Stomach smooth muscle (tissue), 2 donors: ENCODE results near the gene ROCK2.

Source experiments
- H3K27ac ChIP-seq: one replicate; pipeline ENCODE4 v1.7.0; 2013; ENCODE audit warnings: mild to moderate bottlenecking, low read length, inconsistent platforms
- H3K27me3 ChIP-seq, 2 donors: one replicate each; pipeline ENCODE4 v1.7.0; 2013; ENCODE audit warnings: low read length in 2 of 2; ENCODE audit not compliant: insufficient read depth in 2 of 2, control insufficient read depth in 1 of 2
- H3K36me3 ChIP-seq, 2 donors: one replicate each; pipeline ENCODE4 v1.7.0; 2013; ENCODE audit warnings: low read length in 2 of 2; ENCODE audit not compliant: control insufficient read depth in 2 of 2, insufficient read depth in 2 of 2
- H3K4me1 ChIP-seq: one replicate; pipeline ENCODE4 v1.7.0; 2013; ENCODE audit warnings: low read length; ENCODE audit not compliant: control insufficient read depth, insufficient read depth
- H3K4me3 ChIP-seq, 2 donors: one replicate each; pipeline ENCODE4 v1.7.0; 2013; ENCODE audit warnings: low read length in 2 of 2
- H3K9ac ChIP-seq, 2 donors: one replicate each; pipeline ENCODE4 v1.7.0; 2013; ENCODE audit warnings: low read length in 2 of 2, mild to moderate bottlenecking in 1 of 2
- H3K9me3 ChIP-seq, 2 donors: one replicate each; pipeline ENCODE4 v1.7.0; 2013; ENCODE audit warnings: low read length in 2 of 2; ENCODE audit not compliant: control insufficient read depth in 2 of 2
- donor health status: healthy.
- donor health status: Pancreatic carcinoma.

The ROCK2 gene

DNA sequence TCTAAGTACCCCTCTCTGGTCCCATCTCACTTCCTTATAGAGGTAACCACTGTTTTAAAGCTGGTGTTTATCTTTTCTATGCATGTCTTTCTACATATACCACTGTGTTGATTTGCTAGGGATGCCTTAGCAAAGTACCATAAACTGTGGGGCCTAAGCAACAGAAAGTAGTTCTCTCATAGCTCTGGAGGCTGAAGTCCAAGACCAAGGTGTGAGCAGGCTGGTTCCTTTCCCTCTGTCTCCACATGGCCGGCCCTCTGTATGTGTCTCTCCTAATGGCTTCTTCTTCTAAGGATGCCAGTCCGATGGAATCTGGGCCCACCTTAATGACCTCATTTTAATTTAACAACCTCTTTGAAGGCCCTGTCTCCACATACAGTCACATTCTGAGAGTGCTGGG, 40.8 kb upstream of the ROCK2 start:
- no peak overlapping the region for H3K4me3 ChIP-seq
- no peak overlapping the region for H3K27ac ChIP-seq
- H3K36me3 ChIP-seq = no peaks in the 10 kb centered on the region
- no peaks in the 10 kb centered on the region for H3K9me3 ChIP-seq
- no peaks in the 10 kb centered on the region for H3K27me3 ChIP-seq
- peaks cover 27% of the 10 kb centered on the region for H3K4me1 ChIP-seq
- H3K9ac ChIP-seq = no peak overlapping the region

DNA sequence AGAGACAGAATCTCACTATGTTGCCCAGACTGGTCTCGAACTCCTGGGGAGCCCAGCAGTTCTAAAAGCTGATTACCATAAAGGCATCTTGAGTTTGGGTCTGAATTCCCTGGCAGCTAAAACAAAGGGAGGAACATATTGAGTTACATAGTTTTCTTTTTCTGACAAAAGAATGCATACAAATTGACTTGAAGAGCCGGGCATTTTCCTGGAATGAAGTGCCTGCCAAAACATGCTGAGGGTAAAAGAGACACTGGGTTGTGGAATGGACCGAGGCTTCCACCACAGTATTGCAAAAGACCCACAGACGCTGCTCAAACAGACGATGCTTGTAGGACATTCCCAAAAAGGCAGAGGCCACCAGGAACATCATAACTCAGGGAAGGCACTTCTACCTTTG, 35.1 kb upstream of the ROCK2 start:
- no peaks in the 10 kb centered on the region for H3K36me3 ChIP-seq
- H3K9me3 ChIP-seq = no peaks in the 10 kb centered on the region
- H3K27me3 ChIP-seq = no peaks in the 10 kb centered on the region
- H3K4me3 ChIP-seq = no peak overlapping the region
- no peak overlapping the region for H3K9ac ChIP-seq
- H3K27ac ChIP-seq = no peak overlapping the region
- H3K4me1 ChIP-seq = peaks cover 37% of the 10 kb centered on the region

DNA sequence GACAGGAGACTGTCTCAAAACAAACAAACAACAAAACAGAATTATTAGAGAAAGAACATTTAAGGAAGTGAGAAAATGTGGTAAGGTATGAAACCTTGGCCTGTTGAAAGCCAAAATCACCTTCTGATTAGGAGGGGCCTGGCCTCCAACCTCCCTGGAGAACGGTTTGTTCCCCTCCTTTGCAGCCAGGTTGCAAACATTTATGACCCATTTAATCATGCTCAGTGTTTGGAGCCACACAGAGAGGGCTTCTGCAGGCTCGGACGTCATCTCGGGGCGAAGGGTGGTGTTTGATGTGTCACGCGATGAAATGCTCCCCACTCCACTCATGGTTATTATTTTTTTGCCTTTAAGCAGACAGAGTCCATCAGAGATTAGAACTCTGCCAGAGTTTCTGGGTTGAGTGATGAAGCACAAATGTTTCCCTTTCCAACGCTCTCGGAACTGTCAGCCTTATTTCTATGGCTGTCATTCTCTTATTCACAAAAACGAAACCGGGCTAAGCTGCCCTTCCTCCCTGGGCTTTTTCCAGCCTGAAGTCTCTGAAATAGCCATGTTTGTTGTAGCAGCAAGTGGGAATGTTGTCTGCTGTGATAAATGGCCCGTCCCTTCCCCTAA, 33.6 kb upstream of the ROCK2 start:
- peak overlapping the region; percentile 55 for H3K27ac ChIP-seq

DNA sequence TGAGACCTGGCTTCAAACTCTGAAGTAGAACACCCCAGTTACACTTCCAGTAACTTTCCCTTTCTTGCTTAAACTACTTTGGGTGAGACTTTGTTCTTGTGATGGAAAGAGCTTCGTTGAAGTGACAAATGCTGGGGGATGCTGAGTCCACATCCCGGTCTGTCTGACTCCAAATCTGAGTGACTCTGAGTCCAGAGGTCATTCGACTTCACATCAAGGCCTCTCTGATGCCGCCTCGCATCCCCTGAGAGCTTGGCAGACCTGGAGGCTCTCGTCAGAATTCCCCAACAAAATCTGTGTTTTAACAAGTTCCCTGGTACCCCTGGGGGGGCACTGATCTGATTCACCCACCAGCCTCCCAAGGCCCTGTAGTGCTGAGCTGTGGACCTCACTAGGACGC, 31.6 kb upstream of the ROCK2 start:
- Histone ChIP-seq H3K4me3 (no peak overlapping the region), H3K36me3 (no peaks in the 10 kb centered on the region), H3K9ac (no peak overlapping the region), H3K27ac (no peak overlapping the region), H3K4me1 (peaks cover 51% of the 10 kb centered on the region), H3K9me3 (no peaks in the 10 kb centered on the region), H3K27me3 (no peaks in the 10 kb centered on the region)

More for the DNA sequence above, 33.6 kb upstream of the ROCK2 start:
- H3K4me1 ChIP-seq = peaks cover 48% of the 10 kb centered on the region
- no peaks in the 10 kb centered on the region for H3K9me3 ChIP-seq
- no peaks in the 10 kb centered on the region for H3K36me3 ChIP-seq
- no peaks in the 10 kb centered on the region for H3K27me3 ChIP-seq
- peak overlapping the region in 1 of 2 donors; percentile 47 for H3K9ac ChIP-seq
- peak overlapping the region in 1 of 2 donors; percentile 40 for H3K4me3 ChIP-seq

DNA sequence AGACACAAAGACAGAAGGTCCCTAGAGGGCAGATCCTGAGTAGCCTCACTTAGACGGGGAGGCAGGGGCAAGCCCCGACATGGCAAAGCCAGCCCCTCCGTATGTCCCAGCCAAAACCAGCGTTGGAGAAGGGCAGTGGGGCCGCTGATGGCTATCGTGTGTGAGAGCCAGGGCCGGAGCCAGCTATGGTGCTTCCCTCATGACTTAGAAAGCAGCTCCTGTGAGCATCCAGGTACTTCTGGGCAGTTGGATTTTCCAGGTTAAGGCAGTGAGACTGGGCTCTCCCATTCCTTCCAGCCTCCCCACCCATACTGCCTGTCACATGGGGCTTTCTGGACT, 31.2 kb upstream of the ROCK2 start:
- Histone ChIP-seq H3K27me3 (no peaks in the 10 kb centered on the region), H3K4me1 (peaks cover 53% of the 10 kb centered on the region), H3K27ac (no peak overlapping the region), H3K4me3 (no peak overlapping the region), H3K36me3 (no peaks in the 10 kb centered on the region), H3K9ac (no peak overlapping the region), H3K9me3 (no peaks in the 10 kb centered on the region)

GRCh38 chr2:11375025-11375688, 30.7 kb upstream of the ROCK2 start:
- peak overlapping the region; percentile 58 to 69 for H3K9ac ChIP-seq
- peak overlapping the region; percentile 76 for H3K27ac ChIP-seq
- peaks cover 53% of the 10 kb centered on the region for H3K4me1 ChIP-seq
- H3K27me3 ChIP-seq = no peaks in the 10 kb centered on the region
- H3K9me3 ChIP-seq = no peaks in the 10 kb centered on the region
- H3K36me3 ChIP-seq = no peaks in the 10 kb centered on the region
- H3K4me3 ChIP-seq = peak overlapping the region; percentile 63 to 69

DNA sequence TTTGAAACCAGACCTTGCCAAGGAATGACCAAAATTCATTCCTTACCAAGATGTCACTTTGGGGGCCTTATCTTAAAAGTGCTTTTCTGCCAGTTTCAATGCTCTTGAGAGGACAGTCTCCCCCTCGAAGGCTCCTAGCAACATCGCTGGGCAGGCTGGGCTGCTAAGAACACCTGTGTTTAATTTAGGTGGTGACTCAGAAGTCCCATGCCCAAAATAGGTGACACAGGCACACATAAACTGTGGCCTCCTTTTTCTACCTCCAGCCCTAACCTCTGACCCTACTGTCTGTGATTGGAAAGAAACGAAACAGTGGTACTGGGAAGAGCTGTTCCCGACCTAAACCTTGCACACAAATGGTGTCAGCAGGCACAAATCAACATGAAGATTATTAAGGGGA, 28.7 kb upstream of the ROCK2 start:
- H3K9me3 ChIP-seq = no peaks in the 10 kb centered on the region
- H3K9ac ChIP-seq = no peak overlapping the region
- H3K27ac ChIP-seq = no peak overlapping the region
- no peaks in the 10 kb centered on the region for H3K27me3 ChIP-seq
- H3K4me1 ChIP-seq = peaks cover 47% of the 10 kb centered on the region
- H3K36me3 ChIP-seq = no peaks in the 10 kb centered on the region
- H3K4me3 ChIP-seq = no peak overlapping the region

DNA sequence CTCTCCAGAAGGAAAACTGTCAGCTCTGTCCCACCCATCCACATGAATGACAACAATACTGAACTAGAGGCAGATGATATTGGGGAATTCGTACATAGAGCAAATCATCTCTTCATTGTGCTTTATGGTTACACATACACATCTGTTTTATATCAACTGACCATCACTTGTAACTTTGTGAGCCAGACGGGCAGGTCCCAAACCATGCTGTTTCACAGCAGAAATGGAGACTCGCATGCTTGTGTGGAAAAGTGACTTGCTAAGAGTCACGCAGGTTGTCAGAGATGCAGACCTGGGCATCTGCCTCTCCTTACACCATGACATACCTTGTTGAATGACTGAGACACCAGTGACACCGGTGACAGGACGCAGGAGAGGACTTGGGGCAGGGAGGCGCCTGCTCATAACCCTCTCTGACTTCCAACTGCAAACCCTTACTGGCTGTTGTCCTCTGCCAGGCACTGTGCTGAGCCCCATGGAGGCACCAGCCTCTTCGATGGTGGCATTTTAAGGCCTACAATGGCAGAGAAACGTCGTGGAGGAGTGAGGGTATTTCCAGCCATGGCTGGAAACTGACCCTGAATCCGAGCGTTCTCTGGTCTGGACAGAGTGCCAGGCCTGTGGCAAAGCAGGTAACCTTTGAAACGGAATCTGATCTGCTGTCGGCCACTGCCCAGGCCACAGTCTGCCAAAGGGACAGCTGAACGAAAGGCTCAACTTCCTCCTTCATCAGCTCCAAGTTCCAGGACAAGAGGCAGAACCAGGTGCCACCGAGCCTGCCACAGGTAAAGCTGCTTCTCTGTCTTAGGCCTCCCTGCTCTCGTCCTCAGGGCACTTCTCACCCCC, 26.9 kb upstream of the ROCK2 start:
- Histone ChIP-seq H3K9me3 (no peaks in the 10 kb centered on the region), H3K4me3 (no peak overlapping the region), H3K27me3 (no peaks in the 10 kb centered on the region), H3K36me3 (no peaks in the 10 kb centered on the region), H3K4me1 (peaks cover 44% of the 10 kb centered on the region), H3K9ac (no peak overlapping the region), H3K27ac (no peak overlapping the region)

DNA sequence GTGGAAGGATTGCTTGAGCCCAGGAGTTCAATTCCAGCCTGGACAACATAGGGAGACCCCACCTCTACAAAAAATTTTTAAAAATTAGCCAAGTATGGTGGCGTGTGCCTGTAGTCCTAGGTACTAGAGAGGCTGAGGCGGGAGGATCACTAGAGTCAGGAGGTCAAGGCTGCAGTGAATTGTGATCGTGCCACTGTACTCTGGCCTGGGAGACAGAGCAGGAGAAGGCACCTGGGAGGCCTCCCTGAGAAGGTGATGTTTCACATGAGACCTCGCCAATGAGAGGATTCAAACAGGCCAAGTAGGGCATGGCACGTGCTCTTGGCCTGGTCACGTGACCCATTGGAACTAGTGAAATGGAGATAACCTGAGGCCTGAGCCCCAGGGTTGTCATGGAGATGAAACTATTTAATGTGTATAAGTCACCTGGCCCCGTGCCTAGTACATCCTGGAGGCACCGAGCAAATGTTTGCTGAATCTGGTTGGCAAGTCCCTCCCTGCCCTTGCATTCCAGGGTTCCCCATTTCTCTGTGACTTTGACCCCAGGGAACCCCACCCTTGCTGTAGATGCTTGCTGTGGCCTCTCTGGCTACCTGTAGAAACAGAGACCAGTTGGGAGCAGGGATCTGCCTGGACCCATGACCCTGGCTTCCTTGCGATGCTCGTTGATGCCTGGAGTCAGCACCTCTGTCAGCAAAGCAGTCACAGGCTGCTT, 26.1 kb upstream of the ROCK2 start:
- Histone ChIP-seq H3K4me1 (peaks cover 36% of the 10 kb centered on the region), H3K9me3 (no peaks in the 10 kb centered on the region), H3K4me3 (no peak overlapping the region), H3K36me3 (no peaks in the 10 kb centered on the region), H3K27me3 (no peaks in the 10 kb centered on the region), H3K9ac (no peak overlapping the region), H3K27ac (no peak overlapping the region)

DNA sequence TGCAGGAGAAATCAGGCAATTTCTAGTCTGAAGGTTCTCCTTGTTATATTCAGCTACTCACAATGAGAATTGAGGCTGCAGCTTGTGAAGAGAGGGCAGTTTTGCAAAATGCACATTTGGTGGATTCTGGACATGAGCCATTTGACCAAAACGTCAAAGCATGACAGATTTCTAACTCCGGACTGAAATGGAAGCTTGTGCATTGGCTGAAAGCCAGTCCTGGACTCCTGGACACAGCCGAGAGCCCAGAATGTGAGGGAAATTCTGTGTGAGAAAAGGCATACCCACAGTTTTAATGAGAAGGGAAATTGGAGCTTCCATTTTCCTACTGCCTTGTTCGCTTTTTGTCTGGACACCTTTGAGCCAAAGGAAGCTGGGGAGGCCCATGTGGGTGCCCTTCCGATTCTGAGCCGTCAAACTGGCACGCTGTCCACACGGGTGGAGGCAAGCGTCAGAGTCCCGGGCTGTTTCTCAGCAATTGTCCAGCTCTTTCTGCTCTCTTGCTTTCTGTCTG, 23.7 kb upstream of the ROCK2 start:
- no peaks in the 10 kb centered on the region for H3K27me3 ChIP-seq
- no peaks in the 10 kb centered on the region for H3K36me3 ChIP-seq
- peak overlapping the region in 1 of 2 donors; percentile 42 for H3K9ac ChIP-seq
- peak overlapping the region; percentile 49 for H3K27ac ChIP-seq
- no peaks in the 10 kb centered on the region for H3K9me3 ChIP-seq
- H3K4me1 ChIP-seq = peaks cover 16% of the 10 kb centered on the region
- H3K4me3 ChIP-seq = peak overlapping the region; percentile 55 to 70
